ENCODE results near the gene C3orf22.

GRCh38 chr3:126536126-126536525 lies 22.6 kb downstream of the C3orf22 start:
- TF ChIP-seq TAF1 (IDR thresholded peaks at IDR 0.05; ENCODE audit: low read depth) (no peak), YY1 (IDR thresholded peaks at IDR 0.05; ENCODE audit: low read depth) (no peak), REST (IDR thresholded peaks at IDR 0.05; ENCODE audit: low read depth) (no peak), CREB1 (IDR thresholded peaks at IDR 0.05; ENCODE audit: low read depth) (no peak), RAD21 (IDR thresholded peaks at IDR 0.05; ENCODE audit: low read depth) (no peak), CEBPB (IDR thresholded peaks at IDR 0.05) (no peak), EP300 (IDR thresholded peaks at IDR 0.05; ENCODE audit: borderline replicate concordance) (no peak), EGR1 (IDR thresholded peaks at IDR 0.05) (no peak)

Measured in Ishikawa (cell line).